K562 (cell line): ENCODE data around the gene PYDC2. TPM values are rescaled to one million over a fixed set of nuclear protein-coding genes. Genes with fewer than 3 reads are reported as not detected.
A peak's percentile ranks its signal among the peaks of the same experiment; 100 is the strongest.

Source experiments
- ATAC-seq: fragments of 200-7000 bp; cut with Tn5 transposase; 3 replicates; pipeline ENCODE4 v1.9.1; 2020; ENCODE audit warnings: moderate library complexity
- Bru-seq: library from RNA; stranded (reverse); fragments of 400-500 nt; gene quantifications from one replicate; lab custom pipeline; 2021; lab: Mats Ljungman, UMichigan
- BruChase-seq, 2 experiments: library from RNA; stranded (reverse); fragments of 400-500 nt; gene quantifications; one replicate each; lab custom pipeline; 2021; lab: Mats Ljungman, UMichigan
- BruUV-seq: library from RNA; stranded (reverse); fragments of 400-500 nt; replicated peaks from 2 replicates; lab custom pipeline; 2021; lab: Mats Ljungman, UMichigan
- CTCF ChIA-PET: fragments of 300-600 bp; formaldehyde crosslinking; extraction: SDS; loops from one replicate; lab custom pipeline; 2021; ENCODE audit warnings: low intra/inter-chr PET ratio; lab: Yijun Ruan, JAX
- POLR2A ChIA-PET: fragments of 300-600, 350-650 bp; sonication (Branson Sonifier 250); formaldehyde crosslinking; extraction: SDS; loops from one replicate; lab custom pipeline; 2021; ENCODE audit warnings: antibody characterized with exemption, inconsistent platforms; lab: Yijun Ruan, JAX
- DNase-seq, 4 experiments: peaks; one replicate each; pipeline versions ENCODE4 v3.0.0 to v3.0.0-alpha.2; 2011 to 2018; ENCODE audit warnings: low spot score in 3 of 4, mixed read lengths in 3 of 4; ENCODE audit errors: extremely low read depth in 1 of 4
- FAIRE-seq: peaks from 2 replicates; lab custom pipeline; 2011; peaks lifted over from hg19 to GRCh38; lab: Jason Lieb, UNC
- H2AFZ ChIP-seq: 2 replicates; pipeline ENCODE4 v1.6.0; 2011; ENCODE audit warnings: low read depth, low read length, control low read depth, inconsistent platforms
- H3K27ac ChIP-seq: fragments of 200-600 bp; 3 replicates; pipeline ENCODE4 v1.8.0; 2011; ENCODE audit warnings: low read depth, mild to moderate bottlenecking, control low read depth, inconsistent platforms, low read length, moderate library complexity, mixed read lengths; ENCODE audit errors: extremely low read depth
- H3K27me3 ChIP-seq, 2 experiments: fragments of 300-600 bp in 1 of 2; 2 replicates in 1 of 2; 3 replicates in 1 of 2; pipeline versions ENCODE4 v1.6.0 to v1.8.0; 2011; ENCODE audit warnings: inconsistent platforms in 2 of 2, low read length in 2 of 2, mild to moderate bottlenecking in 1 of 2, mixed read lengths in 1 of 2, moderate library complexity in 1 of 2; ENCODE audit not compliant: control insufficient read depth in 2 of 2, insufficient read depth in 2 of 2
- H3K36me3 ChIP-seq: fragments of 300-600 bp; 3 replicates; pipeline ENCODE4 v1.8.0; 2011; ENCODE audit warnings: mild to moderate bottlenecking, low read length, inconsistent platforms; ENCODE audit not compliant: control insufficient read depth, insufficient read depth
- H3K4me1 ChIP-seq, 2 experiments: fragments of 200-600 bp in 1 of 2; replicated peaks in 1 of 2; 2 replicates in 1 of 2; 3 replicates in 1 of 2; pipeline versions ENCODE4 v1.5.1 to v1.8.0; 2011; ENCODE audit warnings: inconsistent platforms in 2 of 2, low read length in 2 of 2, mild to moderate bottlenecking in 1 of 2, mixed read lengths in 1 of 2, moderate library complexity in 1 of 2; ENCODE audit not compliant: control insufficient read depth in 2 of 2, insufficient read depth in 2 of 2
- H3K4me2 ChIP-seq: 2 replicates; pipeline ENCODE4 v1.6.1; 2011; ENCODE audit warnings: low read length, control low read depth, inconsistent platforms, mixed read lengths; ENCODE audit not compliant: insufficient read depth
- H3K4me3 ChIP-seq: fragments of 200-600 bp; sonication (generic), shearing (Covaris generic); 2 replicates; pipeline ENCODE4 v1.5.1; 2016; ENCODE audit warnings: control low read depth, inconsistent platforms
- H3K79me2 ChIP-seq: fragments of 200-600 bp; 3 replicates; pipeline ENCODE4 v1.8.0; 2011; ENCODE audit warnings: low read length, inconsistent platforms; ENCODE audit not compliant: control insufficient read depth, insufficient read depth
- H3K9ac ChIP-seq, 2 experiments: 2 replicates each; pipeline versions ENCODE4 v1.6.0 to v1.6.1; 2011; ENCODE audit warnings: low read depth in 2 of 2, low read length in 2 of 2, control low read depth in 1 of 2, inconsistent platforms in 1 of 2, mild to moderate bottlenecking in 1 of 2, mixed read lengths in 1 of 2; ENCODE audit not compliant: insufficient read depth in 1 of 2
- H3K9me1 ChIP-seq: one replicate; pipeline ENCODE4 v1.6.0; 2011; ENCODE audit warnings: inconsistent platforms, mild to moderate bottlenecking, low read length, moderate library complexity; ENCODE audit not compliant: control insufficient read depth, insufficient read depth
- H3K9me3 ChIP-seq: replicated peaks from 2 replicates; pipeline ENCODE4 v1.5.1; 2011; ENCODE audit warnings: low read depth, low read length, inconsistent platforms; ENCODE audit not compliant: control insufficient read depth, insufficient read depth
- H4K20me1 ChIP-seq: replicated peaks from 2 replicates; pipeline ENCODE4 v1.6.1; 2011; ENCODE audit warnings: low read length, inconsistent platforms, mixed read lengths; ENCODE audit not compliant: control insufficient read depth, insufficient read depth
- CBFA2T3 ChIP-seq: fragments of 450-650 bp; IDR thresholded peaks from 2 replicates; pipeline ENCODE4 v1.6.1; 2017
- CLOCK ChIP-seq: fragments of 250-450 bp; sonication (Bioruptor Pico); IDR thresholded peaks from 2 replicates; pipeline ENCODE4 v1.4.0; 2020; ENCODE audit warnings: mild to moderate bottlenecking, moderate library complexity, borderline replicate concordance
- CREM ChIP-seq: IDR thresholded peaks from 2 replicates; pipeline ENCODE4 v1.6.1; 2014; ENCODE audit warnings: antibody characterized with exemption, low read depth
- CUX1 ChIP-seq: fragments of 200-800 bp; sonication (Bioruptor generic); IDR thresholded peaks from 2 replicates; pipeline ENCODE4 v1.6.1; 2016; ENCODE audit warnings: missing genetic modification characterization, missing compliant biosample characterization
- ERF ChIP-seq: fragments of 450-650 bp; formaldehyde crosslinking; IDR thresholded peaks from 2 replicates; pipeline ENCODE4 v1.4.0; 2020; ENCODE audit warnings: mild to moderate bottlenecking, mixed read lengths
- KLF10 ChIP-seq: fragments of 250-450 bp; sonication (Bioruptor Pico); IDR thresholded peaks from 2 replicates; pipeline ENCODE4 v1.6.1; 2021; ENCODE audit warnings: matching md5 sums
- MED1 ChIP-seq: sonication (generic); formaldehyde crosslinking; IDR thresholded peaks from 2 replicates; pipeline ENCODE4 v1.8.1; 2023; ENCODE audit warnings: missing genetic modification reagents, borderline replicate concordance
- NFYB ChIP-seq: IDR thresholded peaks from 2 replicates; pipeline ENCODE4 v1.6.1; 2011; ENCODE audit warnings: mild to moderate bottlenecking, moderate library complexity; ENCODE audit not compliant: insufficient read length; ENCODE audit errors: extremely low read depth
- PCBP1 ChIP-seq: fragments of 200-400 bp; formaldehyde crosslinking; IDR thresholded peaks from 2 replicates; pipeline ENCODE4 v1.6.1; 2018; ENCODE audit warnings: mild to moderate bottlenecking, low read depth, low read length; ENCODE audit not compliant: poor library complexity, severe bottlenecking
- RAD21 ChIP-seq, 2 experiments: fragments of 250-450 bp in 1 of 2; fragments of 450-650 bp in 1 of 2; sonication (Bioruptor Pico) in 1 of 2; formaldehyde crosslinking in 1 of 2; IDR thresholded peaks in 1 of 2; conservative IDR thresholded peaks in 1 of 2; 2 replicates each; pipeline versions ENCODE4 v1.4.0 to v1.8.0; 2020 to 2022; ENCODE audit warnings: mild to moderate bottlenecking in 2 of 2, moderate library complexity in 1 of 2
- WGBS: fragments of 100-300 bp; shearing (Covaris generic); methylation state at CpG from one replicate; pipeline ENCODE4 v1.1.6; 2016; ENCODE audit warnings: low coverage, mixed read lengths; ENCODE audit not compliant: insufficient coverage; ENCODE audit errors: missing lambda C conversion rate; 5-methylcytosine and 5-hydroxymethylcytosine counted together
- in situ Hi-C: fragments of 300-500 bp; cut with MboI; formaldehyde crosslinking; loops from 4 replicates; pipeline ENCODE4 v1.15.0; 2018; ENCODE audit warnings: inconsistent platforms, mixed read lengths
- intact Hi-C: fragments of 100-400 bp; cut with micrococcal nuclease; formaldehyde crosslinking; loops from 2 replicates; pipeline ENCODE4 v1.14.2; 2022
- long read RNA-seq, 3 experiments: library from polyadenylated mRNA in 2 of 3; library from RNA in 1 of 3; unstranded in 2 of 3; stranded (forward) in 1 of 3; transcript quantifications; one replicate each; pipeline ENCODE4 v2.0.0, GENCODE V29; 2019 to 2022
- polyA minus RNA-seq, 3 experiments: library from RNA; depleted of rRNA, polyadenylated mRNA; stranded (reverse); fragments of >200 nt; gene quantifications; 2 replicates each; pipeline ENCODE4 v1.2.3, GENCODE V29; 2011
- polyA plus RNA-seq, 8 experiments: library from polyadenylated mRNA; depleted of rRNA in 4 of 8; stranded (reverse) in 5 of 8; unstranded in 3 of 8; fragments of >200 nt; fragmentation: Nextera tagmentation in 2 of 8; fragmentation: Illumina TruSeq in 1 of 8; extraction: Ambion mirVana in 2 of 8; extraction: Trizol in 1 of 8; gene quantifications; 2 replicates each; pipeline versions ENCODE4 v1.2.1 to v1.2.3, GENCODE V29; 2011 to 2014; ENCODE audit warnings: inconsistent platforms in 1 of 8, missing spikeins in 1 of 8
- total RNA-seq, 7 experiments: library from RNA; depleted of rRNA in 6 of 7; stranded (reverse); fragments of >200 nt in 6 of 7; fragmentation: Illumina TruSeq in 2 of 7; extraction: Trizol in 2 of 7; gene quantifications; 2 replicates each; pipeline versions ENCODE4 v1.2.1 to v1.2.3, GENCODE V29; 2011 to 2021; ENCODE audit warnings: low replicate concordance in 1 of 7

The PYDC2 gene
- 13.5 and 30.4 TPM in 2 replicates for total RNA-seq (2011; cell fraction: chromatin; rRNA removed; ENCODE audit: low replicate concordance)
- total RNA-seq (2011; cell fraction: nucleolus; rRNA removed): 4.0 and 12.2 TPM in 2 replicates
- 22.3 and 38.9 TPM in 2 replicates for total RNA-seq (2011; cell fraction: nucleoplasm; rRNA removed)
- total RNA-seq (2014; rRNA removed) (1.7 and 7.6 TPM in 2 replicates), total RNA-seq (2014; rRNA removed; fragmentation: Illumina TruSeq; extraction: Trizol) (3.5 and 4.0 TPM in 2 replicates), total RNA-seq (2015; rRNA removed; fragmentation: Illumina TruSeq; extraction: Trizol) (2.8 and 5.0 TPM in 2 replicates), total RNA-seq (2021) (2.0 and 5.2 TPM in 2 replicates), polyA plus RNA-seq (2011; rRNA removed) (not detected in 2 replicates), polyA plus RNA-seq (2014; fragmentation: Illumina TruSeq; extraction: Trizol) (not detected in 2 replicates), polyA plus RNA-seq (2014; fragmentation: Nextera tagmentation; extraction: Ambion mirVana) (not detected), polyA plus RNA-seq (2014; rRNA removed) (not detected in 2 replicates), polyA minus RNA-seq (2011; rRNA and poly(A)+ RNA removed) (10.7 and 20.7 TPM in 2 replicates), Bru-seq, nascent RNA (percentile 84 among the genes with signal in this experiment), BruChase-seq, experiment 1, labeled RNA remaining after a 2-hour chase (percentile 90 among the genes with signal in this experiment), BruChase-seq, experiment 2, labeled RNA remaining after a 6-hour chase (percentile 88 among the genes with signal in this experiment)
- polyA plus RNA-seq (2011; cell fraction: cytosol; rRNA removed): not detected in 2 replicates
- polyA plus RNA-seq (2011; cell fraction: nucleus; rRNA removed): 3.7 and 3.8 TPM in 2 replicates
- polyA plus RNA-seq (2012): not detected in 2 replicates
- polyA minus RNA-seq (2011; cell fraction: cytosol; rRNA and poly(A)+ RNA removed): not detected in 2 replicates
- polyA minus RNA-seq (2011; cell fraction: nucleus; rRNA and poly(A)+ RNA removed): 23.8 and 26.5 TPM in 2 replicates
- long read RNA-seq, experiment 1: 0 reads
- long read RNA-seq, experiment 2: 0 reads
- long read RNA-seq, experiment 3: 0 reads

GRCh38 chr3:191461113-191461595 is at the start of gene PYDC2:
Gene PYDC2 (plus strand): TSS chr3:191461163. CDS start chr3:191461163, 0 bp downstream.
- peaks cover 10% of the 10 kb centered on the region; the same call in 1 of the 3 replicates for H3K36me3 ChIP-seq
- no peak for TF ChIP-seq KLF10 (CRISPR knock-in tag)
- no peak for TF ChIP-seq CUX1 (CRISPR knock-in tag)
- no peak for TF ChIP-seq NFYB
- no peak for TF ChIP-seq CBFA2T3
- TF ChIP-seq RAD21 (CRISPR knock-in tag; conservative IDR thresholded peaks at IDR 0.05 in 1 of 2, IDR thresholded peaks at IDR 0.05 in 1 of 2): no peak
- no peak for TF ChIP-seq PCBP1
- no peak for TF ChIP-seq CREM
- no peak for TF ChIP-seq CLOCK (CRISPR knock-in tag)
- TF ChIP-seq MED1: no peak
- no peak for TF ChIP-seq ERF
- FAIRE-seq (no peak), ATAC-seq (no peak; the same call in 2 of the 3 replicates), DNase-seq (no peak)
- no peaks in the 10 kb centered on the region for H3K9me1 ChIP-seq
- intact Hi-C loops: no loop called here
- no peak within 1 kb of the TSS for H3K27ac ChIP-seq
- no peaks in the 10 kb centered on the region for H3K9me3 ChIP-seq
- in situ Hi-C loops: no loop called here
- no peak within 1 kb of the TSS for H3K4me3 ChIP-seq
- 56% methylated on average over 3 of the region's 3 CpGs for WGBS
- H3K27me3 ChIP-seq: no peaks in the 10 kb centered on the region
- BruUV-seq: no TSS peak
- ChIA-PET POLR2A (no interaction called here), CTCF (no interaction called here)
- H3K4me2 ChIP-seq: no peak within 1 kb of the TSS
- H3K9ac ChIP-seq: no peak within 1 kb of the TSS
- no peak within 1 kb of the TSS for H2AFZ ChIP-seq
- H4K20me1 ChIP-seq: no peaks in the 10 kb centered on the region
- no peaks in the 10 kb centered on the region for H3K4me1 ChIP-seq
- peaks cover 14% of the 10 kb centered on the region for H3K79me2 ChIP-seq
